Body of pancreas (tissue), 4 donors: ENCODE data around the gene SIPA1L3.

ENCODE experiments used
- CTCF ChIP-seq, 7 experiments: fragments of 450-650 bp in 4 of 7; fragments of 200-600 bp in 3 of 7; sonication (generic) in 3 of 7; IDR thresholded peaks; one replicate each; pipeline ENCODE4 v1.5.1; 2016 to 2019; ENCODE audit warnings: antibody characterized with exemption in 7 of 7
- POLR2A ChIP-seq, 3 donors: fragments of 450-650 bp; IDR thresholded peaks; one replicate each; pipeline ENCODE4 v1.6.1; 2016; ENCODE audit warnings: antibody characterized with exemption in 3 of 3, mild to moderate bottlenecking in 2 of 3

- TF ChIP-seq CTCF (IDR thresholded peaks at IDR 0.05) (no peak), POLR2A (IDR thresholded peaks at IDR 0.05) (no peak)
Observed at GRCh38 chr19:38204096-38204495, 297.1 kb downstream of the SIPA1L3 start.
